ENCODE data around the gene SEPTIN3.

The SEPTIN3 gene

GRCh38 chr22:41969110-41969646, at the start of gene SEPTIN3:
Gene SEPTIN3 (plus strand): TSS chr22:41969443. CDS start chr22:41971493, 2,050 bp downstream.
- no peak for DNase-seq

- no peak for DNase-seq
Measured at GRCh38 chr22:41920271-41920976, 48.8 kb upstream of the SEPTIN3 start.

GRCh38 chr22:41922328-41922727, 46.9 kb upstream of the SEPTIN3 start:
- no peak for DNase-seq

- DNase-seq = no peak
Measured at GRCh38 chr22:41922940-41923594, 46.2 kb upstream of the SEPTIN3 start.

GRCh38 chr22:41923595-41924276, 45.5 kb upstream of the SEPTIN3 start:
- no peak for DNase-seq

- peak; percentile 83 for DNase-seq
Measured at GRCh38 chr22:41925783-41926460, 43.3 kb upstream of the SEPTIN3 start.

- DNase-seq = no peak
Measured at GRCh38 chr22:41927813-41928212, 41.4 kb upstream of the SEPTIN3 start.

- DNase-seq = no peak
Measured at GRCh38 chr22:41928593-41929417, 40.4 kb upstream of the SEPTIN3 start.

- DNase-seq = no peak
Measured at GRCh38 chr22:41929418-41929810, 39.8 kb upstream of the SEPTIN3 start.

GRCh38 chr22:41931701-41932269, 37.5 kb upstream of the SEPTIN3 start:
- DNase-seq = no peak

GRCh38 chr22:41932353-41932752, 36.9 kb upstream of the SEPTIN3 start:
- no peak for DNase-seq

GRCh38 chr22:41933411-41934177, 35.6 kb upstream of the SEPTIN3 start:
- peak; percentile 63 for DNase-seq

- no peak for DNase-seq
Measured at GRCh38 chr22:41934284-41935014, 34.8 kb upstream of the SEPTIN3 start.

- DNase-seq = no peak
Measured at GRCh38 chr22:41935015-41935351, 34.3 kb upstream of the SEPTIN3 start.

GRCh38 chr22:41935509-41935908, 33.7 kb upstream of the SEPTIN3 start:
- DNase-seq = no peak

- DNase-seq = no peak
Measured at GRCh38 chr22:41936894-41937169, 32.4 kb upstream of the SEPTIN3 start.

GRCh38 chr22:41939981-41940831, 29.0 kb upstream of the SEPTIN3 start:
- DNase-seq = peak; percentile 62

- peak; percentile 90 for DNase-seq
Measured at GRCh38 chr22:41940832-41941765, 28.1 kb upstream of the SEPTIN3 start.

Data from hematopoietic multipotent progenitor cell treated with erythropoietin and hydrocortisone succinate and interleukin-3 and kit ligand, for 4 days (in vitro differentiated cells).